Superior temporal gyrus (tissue), 1 donor: ENCODE results near the gene GCSAM.

ENCODE experiments used
- DNase-seq: peaks from one replicate; pipeline ENCODE4 v3.0.0-alpha.2; 2016; ENCODE audit errors: extremely low spot score

The GCSAM gene, protein sequence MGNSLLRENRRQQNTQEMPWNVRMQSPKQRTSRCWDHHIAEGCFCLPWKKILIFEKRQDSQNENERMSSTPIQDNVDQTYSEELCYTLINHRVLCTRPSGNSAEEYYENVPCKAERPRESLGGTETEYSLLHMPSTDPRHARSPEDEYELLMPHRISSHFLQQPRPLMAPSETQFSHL

DNA sequence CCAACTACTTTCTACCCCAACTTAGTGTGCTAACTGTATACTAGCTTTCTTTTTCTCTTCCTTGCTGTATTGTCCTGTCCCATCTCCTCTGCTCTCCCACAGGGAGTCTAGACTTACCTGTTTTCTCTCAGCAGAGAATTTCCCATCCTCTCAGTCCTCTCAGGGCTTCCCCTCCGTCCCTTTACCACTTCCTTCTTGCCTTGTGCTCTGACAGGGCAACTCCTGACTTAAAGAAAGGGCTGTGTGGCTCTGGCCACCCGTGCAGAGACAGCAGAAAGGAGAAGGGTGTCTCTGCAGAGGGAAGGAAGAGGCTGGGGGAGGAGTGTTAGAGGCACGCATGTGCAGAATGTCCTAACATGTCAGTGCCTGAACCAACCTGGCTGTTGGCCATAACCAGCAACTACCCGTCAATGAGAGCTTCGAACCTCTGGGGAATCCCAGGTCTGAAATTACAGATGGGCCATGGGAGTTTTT is at the start of gene GCSAM:
TSS of gene GCSAM (minus strand) at position 274 of the 474 bp plus-strand sequence. CDS start at position 146, 128 bp downstream.
- DNase-seq: no peak

DNA sequence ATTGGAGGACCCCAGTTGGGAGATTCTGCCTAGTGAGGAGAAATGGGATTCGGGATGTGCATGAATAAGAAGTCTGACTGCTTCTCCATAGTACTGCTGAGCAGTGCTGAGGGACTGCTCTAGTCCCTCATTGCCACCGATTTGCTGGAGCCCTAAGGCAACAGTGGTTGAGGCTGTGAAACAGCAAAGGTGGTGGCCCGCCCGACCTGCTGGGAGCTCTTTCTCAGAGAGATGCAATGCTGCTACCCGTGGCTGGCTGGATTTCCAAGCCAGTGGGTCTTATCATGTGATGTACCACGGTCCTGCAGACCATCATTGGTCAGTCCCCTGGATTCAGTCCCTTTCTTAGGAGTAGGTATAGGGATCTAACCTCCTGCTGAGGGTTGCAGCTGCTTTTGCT is 42.6 kb upstream of the GCSAM start:
- DNase-seq: no peak

DNA sequence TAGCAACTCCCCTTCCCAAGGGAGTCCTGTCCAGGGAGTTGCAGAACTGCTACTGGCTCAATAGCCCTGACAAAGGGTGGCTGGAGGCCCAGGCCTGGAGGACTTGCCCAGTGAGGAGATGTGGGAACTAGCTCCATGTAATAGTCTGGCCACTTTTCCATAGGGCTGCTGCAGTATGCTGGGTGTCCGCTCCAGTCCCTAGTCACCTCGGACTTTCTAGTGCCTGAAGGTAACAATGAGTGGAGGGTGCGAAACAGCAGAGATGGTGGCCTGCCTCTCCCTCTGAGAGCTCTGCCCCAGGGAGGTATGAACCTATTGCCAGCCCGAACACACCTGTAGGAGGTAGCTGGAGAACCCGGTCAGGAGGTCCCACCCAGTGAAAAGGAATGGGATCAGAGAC is 42.0 kb upstream of the GCSAM start:
- DNase-seq: no peak

DNA sequence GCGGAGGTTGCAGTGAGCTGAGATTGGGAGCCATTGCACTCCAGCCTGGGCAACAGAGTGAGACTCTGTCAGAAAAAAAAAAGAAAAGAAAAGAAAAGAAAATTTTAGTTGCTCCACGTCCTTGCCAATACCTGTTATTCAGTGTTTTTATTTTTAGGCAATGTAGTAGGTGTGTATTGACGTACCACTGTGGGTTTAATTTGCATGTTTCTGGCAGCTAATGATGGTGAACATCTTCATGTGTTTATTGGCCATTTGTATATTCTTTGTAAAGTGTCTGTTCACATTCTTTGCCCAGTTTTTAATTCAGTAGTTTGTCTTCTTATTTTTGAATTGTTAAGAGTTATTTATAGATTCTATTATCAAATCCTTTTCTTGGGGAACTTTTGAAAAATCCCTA is 38.1 kb upstream of the GCSAM start:
- no peak for DNase-seq

DNA sequence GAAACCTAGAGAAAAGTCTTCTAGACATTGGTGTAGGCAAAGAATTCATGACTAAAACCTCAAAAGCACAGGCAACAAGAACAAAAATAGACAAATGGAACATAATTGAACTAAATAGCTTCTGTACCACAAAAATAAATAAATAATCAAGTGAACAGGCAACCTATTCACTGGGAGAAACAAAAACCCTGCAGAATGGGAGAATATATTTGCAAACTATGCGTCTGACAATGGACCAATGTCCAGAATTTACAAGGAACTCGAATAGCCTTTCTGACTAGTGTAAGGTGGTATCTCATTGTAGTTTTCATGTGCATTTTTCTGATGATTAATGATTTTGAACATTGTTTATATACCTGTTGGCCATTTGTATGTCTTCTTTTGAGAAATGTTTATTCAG is 37.0 kb upstream of the GCSAM start:
- peak; percentile 53 for DNase-seq

DNA sequence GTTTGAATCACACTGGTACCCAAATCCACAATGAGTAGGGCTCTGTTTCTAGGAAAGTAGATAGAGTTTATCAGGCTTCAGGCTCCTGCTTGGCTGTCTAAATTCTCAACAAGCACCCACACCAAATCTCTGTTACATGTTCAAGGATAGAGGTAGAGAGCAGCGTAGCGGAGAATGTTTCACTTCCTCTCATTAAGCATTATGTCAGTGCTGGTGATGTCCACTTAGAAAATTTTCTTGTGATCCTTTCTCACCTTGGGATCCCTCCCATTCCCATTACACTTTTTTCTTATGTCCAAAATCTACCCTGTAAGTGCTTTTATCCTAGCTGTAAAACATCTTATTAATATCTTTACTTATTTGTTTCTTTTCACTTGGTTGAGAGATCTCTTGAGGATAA is 34.7 kb upstream of the GCSAM start:
- DNase-seq: no peak

DNA sequence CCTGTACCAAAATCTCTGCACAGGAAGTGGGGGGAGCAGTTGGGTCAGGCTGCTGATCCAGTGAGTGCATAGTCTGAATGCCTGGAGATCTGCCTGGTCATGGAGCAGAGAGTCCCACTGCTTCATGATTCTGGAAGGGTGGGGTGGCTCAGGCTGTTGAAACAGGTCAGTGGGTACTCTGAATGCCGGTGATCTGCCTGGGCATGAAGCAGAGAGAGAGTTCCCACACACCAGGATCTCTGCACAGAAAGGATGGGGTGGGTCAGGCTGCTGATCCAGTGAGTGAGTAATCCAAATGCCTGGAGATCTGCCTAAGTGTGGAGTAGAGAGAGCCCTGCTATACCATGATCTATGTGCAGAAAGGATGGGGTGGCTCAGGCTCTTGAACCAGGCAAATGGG is 16.1 kb upstream of the GCSAM start:
- DNase-seq: no peak

DNA sequence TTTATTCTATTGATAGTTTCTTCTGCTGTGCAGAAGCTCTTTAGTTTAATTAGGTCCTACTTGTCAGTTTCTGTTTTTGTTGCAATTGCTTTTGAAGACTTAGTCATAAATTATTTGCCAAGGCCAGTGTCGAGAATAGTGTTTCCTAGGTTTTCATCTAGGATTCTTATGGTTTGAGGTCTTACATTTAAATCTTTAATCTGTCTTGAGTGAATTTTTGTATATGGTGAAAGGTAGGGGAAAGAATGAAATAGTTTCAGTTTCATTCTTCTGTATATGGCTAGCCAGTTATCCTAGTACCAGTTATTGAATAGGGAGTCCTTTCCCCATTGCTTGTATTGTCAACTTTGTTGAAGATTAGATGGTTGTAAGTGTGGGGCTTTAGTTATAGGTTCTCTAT is 10.6 kb upstream of the GCSAM start:
- DNase-seq: no peak

DNA sequence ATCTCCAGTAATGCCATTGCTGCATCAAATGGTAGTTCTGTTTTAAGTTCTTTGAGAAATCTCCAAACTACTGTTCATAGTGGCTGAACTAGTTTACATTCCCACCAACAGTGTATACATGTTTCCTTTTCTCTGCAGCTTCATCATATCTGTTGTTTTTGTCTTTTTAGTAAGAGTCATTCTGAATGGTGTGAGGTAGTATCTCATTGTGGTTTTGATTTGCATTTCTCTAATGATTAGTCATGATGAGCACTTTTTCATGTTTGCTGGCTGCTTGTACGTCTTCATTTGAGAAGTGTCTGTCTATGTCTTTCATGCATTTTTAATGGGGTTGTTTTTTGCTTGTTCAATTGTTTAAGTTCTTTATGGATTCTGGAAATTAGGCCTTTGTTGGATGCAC is 10.2 kb upstream of the GCSAM start:
- no peak for DNase-seq

DNA sequence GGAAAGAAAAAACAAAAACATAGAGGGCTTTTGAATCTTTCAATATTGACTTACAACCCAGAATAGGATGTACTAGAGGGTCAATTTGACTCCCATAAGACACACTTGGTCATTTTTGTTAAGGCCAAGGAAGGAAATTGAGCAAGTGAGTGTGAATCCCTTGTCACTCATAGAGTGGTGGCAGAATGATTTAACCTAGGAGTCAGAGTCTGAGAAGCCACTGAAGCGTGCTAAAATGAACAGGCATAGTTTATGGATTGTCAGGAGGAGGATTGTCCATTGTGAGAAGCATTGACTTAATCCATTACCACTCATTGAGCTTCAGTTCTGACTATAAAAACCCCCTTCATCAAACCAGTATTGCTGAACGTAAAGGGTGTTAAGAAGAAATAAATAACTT is 8.2 kb upstream of the GCSAM start:
- DNase-seq: no peak

DNA sequence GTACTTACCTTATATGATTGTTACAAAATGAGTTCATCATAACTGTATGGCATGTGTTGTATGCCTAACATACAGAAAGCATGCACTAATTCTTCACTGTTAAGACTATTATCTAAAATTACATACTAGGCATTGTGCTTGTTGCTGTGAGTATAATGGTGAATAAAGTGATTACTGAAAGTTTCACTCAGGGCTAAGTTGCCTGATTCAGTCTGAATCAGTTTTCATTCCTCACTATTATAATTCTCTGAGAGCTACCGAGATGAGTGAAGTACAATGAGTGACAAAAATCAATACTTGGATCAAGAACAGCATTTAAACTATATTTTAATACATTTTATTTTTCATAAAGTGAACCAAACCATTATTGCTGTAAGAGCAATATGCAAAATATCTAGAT is 7.5 kb upstream of the GCSAM start:
- DNase-seq: no peak

DNA sequence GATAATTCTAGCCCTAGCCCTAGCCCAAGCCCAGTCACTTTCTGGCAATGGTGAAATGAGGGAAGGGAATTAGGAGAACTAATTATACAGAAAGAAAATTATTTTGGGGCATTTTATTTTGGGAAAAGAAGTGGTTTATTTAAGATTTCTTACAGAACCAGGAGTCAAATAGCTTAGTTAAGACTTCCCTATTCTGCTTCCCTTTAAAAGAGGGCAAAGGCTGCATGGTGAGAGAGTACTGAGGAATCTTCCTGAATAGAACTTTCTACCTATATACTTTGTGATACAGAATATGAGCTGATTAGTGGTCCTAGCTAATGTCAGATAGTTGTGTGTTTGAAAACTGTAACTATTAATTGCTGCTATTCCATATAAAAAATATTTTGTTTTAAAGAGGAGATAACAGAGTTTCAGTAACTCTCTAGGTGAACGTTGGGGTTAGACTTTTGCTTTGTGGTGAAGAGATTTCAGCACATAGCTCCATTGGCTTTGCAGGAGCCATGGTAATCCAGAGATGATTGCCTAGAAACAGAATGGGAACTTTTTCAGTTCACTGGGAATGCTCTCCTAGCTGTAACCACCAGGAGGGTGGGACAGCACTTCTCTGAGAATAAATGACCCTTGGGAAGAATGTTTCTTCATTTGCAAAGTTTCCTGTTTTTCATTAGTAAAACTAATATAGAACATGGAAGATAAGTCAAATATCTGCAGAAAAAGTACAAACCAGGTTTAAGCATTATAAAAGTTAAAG is 5.3 kb upstream of the GCSAM start:
- DNase-seq: no peak

DNA sequence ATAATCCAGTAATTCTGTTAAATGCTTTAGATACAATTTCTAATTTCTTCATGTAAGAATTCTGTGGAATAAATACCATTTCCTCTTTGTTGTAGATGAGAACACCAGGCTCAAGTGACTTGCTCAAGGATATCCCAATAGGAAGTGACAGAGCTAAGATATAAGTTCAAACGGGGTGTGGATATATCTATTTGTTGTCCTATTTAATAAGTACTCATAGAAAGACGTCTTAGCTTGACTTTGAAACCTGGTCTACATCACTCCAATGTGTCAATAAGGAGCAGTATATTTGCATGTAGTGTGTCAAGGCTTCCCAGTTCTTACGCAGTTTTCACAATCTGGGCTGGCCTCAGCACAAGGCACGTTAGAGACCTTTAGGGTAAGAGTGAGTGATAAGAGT is 4.7 kb upstream of the GCSAM start:
- no peak for DNase-seq

DNA sequence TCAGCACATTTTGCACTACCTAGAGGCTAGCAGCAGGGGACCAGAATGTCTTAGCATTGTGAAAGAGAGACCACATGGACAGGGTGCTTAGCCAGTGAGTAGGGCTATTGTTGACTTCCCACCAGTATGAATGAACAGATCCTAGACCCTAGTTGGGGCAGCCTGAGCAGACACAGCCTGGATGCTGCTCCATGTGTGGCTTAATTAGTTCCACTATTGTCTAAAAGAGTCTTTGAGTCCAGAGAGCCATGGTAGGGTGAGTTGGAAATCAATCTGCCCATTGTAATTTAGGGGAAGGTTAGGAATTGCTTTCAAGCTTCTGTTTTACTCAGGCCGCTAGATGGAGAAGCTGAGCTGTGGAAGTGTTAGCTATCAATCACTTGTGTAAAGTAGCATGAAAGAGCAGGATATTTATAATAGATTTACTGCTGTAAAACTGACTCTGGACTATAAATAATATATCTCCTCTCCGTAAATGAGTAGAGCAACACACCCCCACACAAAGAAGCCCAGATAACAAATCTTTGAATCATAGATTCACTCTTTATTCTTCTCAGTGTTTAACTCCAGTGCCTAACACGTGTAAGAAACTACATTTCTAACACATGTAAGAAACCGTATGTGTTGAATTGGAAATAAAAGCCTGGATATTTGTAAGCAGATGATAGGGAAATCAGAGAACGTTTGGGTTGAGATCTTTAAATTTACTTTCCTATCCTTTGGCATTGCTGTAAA is 4.1 kb upstream of the GCSAM start:
- peak; percentile 92 for DNase-seq

DNA sequence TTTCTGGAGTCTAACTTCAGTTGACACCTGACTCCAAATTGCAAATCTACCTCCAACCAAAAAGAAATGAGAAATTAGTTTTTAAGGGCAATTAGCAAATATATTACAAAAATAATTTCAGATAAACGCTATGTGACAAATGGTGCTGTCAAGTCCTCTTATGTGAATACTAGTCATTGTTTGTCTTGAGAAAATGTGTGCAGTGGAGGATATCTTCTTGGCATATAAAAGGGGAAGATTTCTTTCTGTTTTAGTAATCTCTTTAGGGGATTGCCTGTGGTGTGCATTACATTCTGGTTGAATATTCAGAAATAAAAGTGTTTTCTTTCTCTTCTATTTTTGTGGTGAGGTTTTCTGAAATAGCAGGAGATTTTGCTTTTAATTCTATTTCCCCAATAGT is 3.0 kb upstream of the GCSAM start:
- no peak for DNase-seq

DNA sequence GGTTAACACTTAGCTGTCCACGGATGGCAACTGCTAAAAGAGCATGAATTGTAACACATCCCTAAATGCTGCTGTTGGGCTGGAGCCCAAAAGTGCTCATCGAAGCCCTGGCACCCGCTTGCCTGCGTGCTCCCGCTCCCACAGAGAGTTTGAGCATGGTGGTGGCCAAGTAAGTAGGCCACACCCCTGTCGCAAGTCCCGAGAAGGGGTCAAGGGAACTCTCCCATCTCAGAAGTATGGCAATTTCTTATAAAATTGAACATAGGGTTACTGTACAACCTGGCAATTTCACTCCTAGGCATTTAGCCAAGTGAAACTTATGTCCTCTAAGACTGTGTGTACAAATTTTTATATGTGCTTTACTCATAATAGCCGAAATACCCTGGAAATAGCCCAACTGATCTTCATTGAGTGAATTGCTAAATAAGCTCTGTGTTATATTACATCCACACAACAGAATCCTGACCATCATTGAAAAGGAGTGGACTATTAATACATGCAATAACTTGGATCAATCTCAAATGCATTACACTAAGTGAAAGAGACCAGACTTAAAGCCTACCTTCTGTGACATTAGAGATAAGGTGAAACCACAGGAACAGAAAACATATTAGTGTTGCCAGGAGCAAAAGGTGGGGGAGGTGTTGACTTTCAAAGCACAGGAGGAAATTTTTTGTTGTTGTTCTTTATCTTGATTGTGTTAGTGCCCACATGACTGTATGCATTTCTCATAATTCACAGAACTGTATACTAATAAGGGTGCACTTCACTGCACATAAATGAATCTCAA is 1.5 kb upstream of the GCSAM start:
- DNase-seq: no peak

DNA sequence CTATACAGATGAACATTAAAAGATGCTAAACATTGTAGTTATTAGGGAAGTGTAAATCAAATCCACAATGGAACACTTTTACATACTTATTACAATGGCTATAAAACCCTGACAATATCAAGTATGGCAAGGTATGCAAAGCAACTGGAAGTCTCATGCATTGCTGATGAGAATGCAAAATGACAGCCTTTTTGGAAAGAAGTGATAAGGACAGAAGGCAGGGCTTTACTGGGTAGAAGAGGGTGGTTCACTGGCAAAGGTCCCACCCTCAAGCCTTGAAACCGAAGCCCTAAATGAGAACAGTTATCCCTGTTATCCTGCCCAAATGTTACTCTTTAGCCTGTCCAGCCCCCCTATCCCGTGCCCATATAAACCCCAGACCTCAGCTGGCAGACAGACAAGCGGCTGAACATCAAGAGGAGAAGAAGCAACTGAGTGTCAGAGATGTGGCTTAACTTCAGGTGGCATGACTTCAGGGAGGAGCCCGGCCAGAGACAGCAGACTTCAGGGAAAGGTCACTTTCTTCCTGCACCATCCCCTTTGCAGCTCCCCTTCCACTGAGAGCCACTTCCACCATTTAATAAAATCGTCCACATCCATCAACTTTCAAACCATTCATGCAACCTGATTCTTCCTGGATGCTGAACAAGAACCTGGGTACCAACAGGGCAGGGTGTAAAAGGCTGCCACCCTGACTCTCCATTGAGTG is 732 bp upstream of the GCSAM start:
- DNase-seq: no peak

DNA sequence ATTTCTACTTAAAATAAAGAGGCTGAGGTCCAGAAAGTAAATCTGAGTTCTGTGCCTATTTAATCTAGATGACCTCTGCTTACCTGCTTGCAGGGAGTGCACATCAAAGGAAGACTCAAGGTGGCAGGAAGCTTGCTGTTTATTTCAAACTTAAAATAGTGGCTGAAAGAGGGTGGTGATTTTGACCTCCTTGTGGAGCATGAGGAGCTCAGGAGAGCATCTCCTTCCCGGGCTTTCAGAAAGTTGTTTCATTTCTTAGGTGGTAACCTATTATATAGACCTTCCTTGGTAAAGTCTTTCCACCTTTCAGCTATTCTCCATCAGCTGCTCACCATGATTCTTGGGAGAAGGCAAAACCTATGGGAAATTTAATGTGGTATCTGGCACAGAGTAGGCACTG is 494 bp downstream of the GCSAM start:
- DNase-seq: no peak

DNA sequence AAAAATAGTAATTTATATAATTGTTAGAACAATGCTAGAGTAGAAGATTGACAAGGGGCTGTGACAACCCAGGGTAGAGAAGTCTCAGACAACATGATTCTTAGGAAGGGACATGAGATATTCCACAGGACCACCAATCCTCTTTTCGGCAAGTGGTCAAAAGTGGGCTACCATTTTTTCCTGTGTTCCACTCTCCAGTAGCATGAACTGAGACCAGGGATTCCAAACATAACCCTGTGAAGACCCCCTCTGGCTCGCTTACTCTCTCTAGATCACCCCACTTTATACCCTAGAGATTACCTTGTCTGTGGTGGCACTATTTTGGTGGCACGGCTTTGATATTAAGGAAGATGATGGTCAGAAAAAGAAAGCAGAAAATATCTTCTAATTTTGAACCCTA is 960 bp downstream of the GCSAM start:
- DNase-seq: no peak

DNA sequence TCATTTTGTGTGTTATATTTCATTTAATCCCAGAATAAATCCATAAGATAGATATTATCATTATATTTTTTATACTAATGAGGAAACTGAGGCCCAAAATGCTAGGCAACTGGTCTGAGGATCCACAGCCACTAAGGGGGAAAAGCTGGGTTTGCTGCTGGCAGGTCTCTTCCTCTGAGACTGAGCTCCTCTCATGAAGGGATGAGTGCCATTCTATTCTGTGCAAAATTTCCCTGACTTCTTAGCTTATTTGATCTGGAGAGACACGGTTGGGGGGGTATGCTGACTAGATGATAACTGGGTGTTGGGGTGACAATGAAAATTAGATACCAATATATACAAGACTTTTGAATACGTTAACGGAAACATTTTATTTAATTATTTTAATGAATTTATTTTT is 1.9 kb downstream of the GCSAM start:
- no peak for DNase-seq

DNA sequence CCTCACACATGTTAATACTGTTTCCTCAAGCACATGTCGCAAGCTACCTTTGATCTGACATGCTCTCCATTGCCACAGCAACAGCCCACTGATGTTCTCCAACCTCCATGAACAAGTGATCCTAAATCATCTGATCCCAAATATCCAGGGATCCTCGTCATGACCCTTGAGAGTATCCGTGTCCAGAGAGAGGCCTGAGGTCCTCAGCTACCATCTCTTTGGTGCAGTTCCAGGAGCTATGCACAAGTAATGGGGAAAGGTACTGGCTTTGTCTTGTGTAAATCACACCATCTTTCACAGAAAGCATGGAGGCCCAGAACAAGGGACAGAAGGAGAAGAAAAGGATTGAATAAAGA is 2.4 kb downstream of the GCSAM start:
- DNase-seq: no peak
